Measurements from ENCODE around the gene SLC19A1. TPM values are rescaled to one million over a fixed set of nuclear protein-coding genes. Genes with fewer than 3 reads are reported as not detected.

SLC19A1 gene
- total RNA-seq, 2 donors from 2014 or later, result 23.3 to 110 TPM

GRCh38 chr21:45464309-45464708, 77.9 kb downstream of the SLC19A1 start:
- Mint-ChIP-seq H3K27ac (no peak overlapping the region), H3K27me3 (peaks cover 13 to 17% of the 10 kb centered on the region in 2 donors), H3K9me3 (no peaks in the 10 kb centered on the region), H3K36me3 (no peaks in the 10 kb centered on the region), H3K4me3 (no peak overlapping the region), H3K4me1 (ENCODE audit: low read depth in 2 of 2) (peaks cover 0 to 2% of the 10 kb centered on the region in 2 donors)
- DNase-seq (ENCODE audit: low spot score) (no peak), ATAC-seq (no peak)

GRCh38 chr21:45463871-45464270, 78.4 kb downstream of the SLC19A1 start:
- DNase-seq (ENCODE audit: low spot score) (no peak), ATAC-seq (no peak)
- Mint-ChIP-seq H3K27ac (no peak overlapping the region), H3K27me3 (peaks cover 13 to 17% of the 10 kb centered on the region in 2 donors), H3K9me3 (no peaks in the 10 kb centered on the region), H3K36me3 (no peaks in the 10 kb centered on the region), H3K4me3 (no peak overlapping the region), H3K4me1 (ENCODE audit: low read depth in 2 of 2) (peaks cover 0 to 2% of the 10 kb centered on the region in 2 donors)

DNA sequence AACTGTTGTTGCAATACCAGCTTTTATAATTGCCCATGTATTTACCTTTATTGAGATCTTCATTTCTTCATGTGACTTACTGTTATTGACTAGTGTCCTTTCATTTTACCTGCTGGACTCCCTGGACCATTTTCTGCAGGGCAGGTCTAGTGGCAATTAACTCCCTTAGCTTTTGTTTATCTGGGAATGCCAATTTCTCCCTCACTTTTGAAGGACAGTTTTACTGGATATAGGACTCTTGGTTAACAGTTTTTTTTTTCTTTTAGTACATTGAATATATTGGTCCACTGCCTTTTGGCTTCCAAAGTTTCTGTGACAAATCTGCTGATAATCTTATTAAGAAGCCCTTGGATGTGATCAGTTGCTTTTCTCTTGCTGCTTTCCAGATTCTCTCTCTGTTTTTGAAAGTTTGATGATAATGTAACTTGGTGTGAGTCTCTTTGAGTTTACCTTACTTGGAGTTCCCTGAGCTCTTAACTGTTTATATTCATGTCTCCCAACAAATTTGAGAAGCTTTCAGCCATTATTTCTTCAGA, 80.4 kb downstream of the SLC19A1 start:
- no peak overlapping the region for H3K27ac Mint-ChIP-seq
- no peaks in the 10 kb centered on the region for H3K9me3 Mint-ChIP-seq
- peaks cover 13 to 17% of the 10 kb centered on the region in 2 donors for H3K27me3 Mint-ChIP-seq
- no peaks in the 10 kb centered on the region for H3K36me3 Mint-ChIP-seq
- ATAC-seq (no peak), DNase-seq (ENCODE audit: low spot score) (no peak)
- H3K4me3 Mint-ChIP-seq, result no peak overlapping the region
- peaks cover 0 to 2% of the 10 kb centered on the region in 2 donors for H3K4me1 Mint-ChIP-seq (ENCODE audit: low read depth in 2 of 2)

- no peaks in the 10 kb centered on the region for H3K9me3 Mint-ChIP-seq
- H3K36me3 Mint-ChIP-seq, result no peaks in the 10 kb centered on the region
- peaks cover 13 to 17% of the 10 kb centered on the region in 2 donors for H3K27me3 Mint-ChIP-seq
- H3K27ac Mint-ChIP-seq, result no peak overlapping the region
- peak; percentile 12 for DNase-seq (ENCODE audit: low spot score)
- no peak for ATAC-seq
- H3K4me1 Mint-ChIP-seq (ENCODE audit: low read depth in 2 of 2), result peaks cover 0 to 2% of the 10 kb centered on the region in 2 donors
- no peak overlapping the region for H3K4me3 Mint-ChIP-seq
Measured at GRCh38 chr21:45461369-45461750, 80.9 kb downstream of the SLC19A1 start.

- H3K4me1 Mint-ChIP-seq (ENCODE audit: low read depth in 2 of 2), result peaks cover 0 to 2% of the 10 kb centered on the region in 2 donors
- H3K4me3 Mint-ChIP-seq, result no peak overlapping the region
- no peaks in the 10 kb centered on the region for H3K9me3 Mint-ChIP-seq
- H3K36me3 Mint-ChIP-seq, result no peaks in the 10 kb centered on the region
- no peak overlapping the region for H3K27ac Mint-ChIP-seq
- no peak for ATAC-seq
- H3K27me3 Mint-ChIP-seq, result peaks cover 13 to 17% of the 10 kb centered on the region in 2 donors
- DNase-seq (ENCODE audit: low spot score), result no peak
Measured at GRCh38 chr21:45460611-45461368, 81.5 kb downstream of the SLC19A1 start.

DNA sequence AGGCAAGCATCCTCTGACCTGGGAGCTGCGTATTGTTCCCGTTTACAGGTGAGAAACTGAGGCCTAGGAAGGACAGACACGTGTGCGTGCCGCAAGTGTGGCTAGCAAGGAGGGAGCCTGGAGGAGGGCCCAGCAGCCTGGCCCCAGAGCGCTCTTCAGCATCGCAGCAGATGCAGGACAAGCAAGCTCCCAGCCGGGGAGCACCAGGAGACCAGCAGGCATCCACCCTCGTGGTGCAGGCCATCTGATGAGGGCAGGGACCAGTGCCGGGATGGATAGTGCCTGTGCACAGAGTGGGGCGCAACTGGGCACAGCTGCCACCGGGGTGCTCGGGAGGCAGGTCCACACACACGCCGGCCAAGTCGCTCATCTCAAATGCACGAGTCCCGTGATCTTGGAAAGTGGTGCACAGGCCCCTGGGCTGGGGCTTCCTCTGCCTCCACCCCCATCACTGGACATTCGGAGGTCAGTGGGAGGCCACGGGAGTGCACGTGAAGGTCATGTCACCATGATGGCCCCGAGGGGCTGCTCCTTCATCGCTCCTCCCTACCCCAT, 82.2 kb downstream of the SLC19A1 start:
- H3K9me3 Mint-ChIP-seq, result no peaks in the 10 kb centered on the region
- no peak for ATAC-seq
- no peaks in the 10 kb centered on the region for H3K36me3 Mint-ChIP-seq
- peaks cover 9 to 15% of the 10 kb centered on the region in 2 donors for H3K27me3 Mint-ChIP-seq
- H3K4me1 Mint-ChIP-seq (ENCODE audit: low read depth in 2 of 2), result no peaks in the 10 kb centered on the region
- H3K27ac Mint-ChIP-seq, result no peak overlapping the region
- peak; percentile 60 for DNase-seq (ENCODE audit: low spot score)
- H3K4me3 Mint-ChIP-seq, result no peak overlapping the region

- Mint-ChIP-seq H3K36me3 (no peaks in the 10 kb centered on the region), H3K9me3 (no peaks in the 10 kb centered on the region)
- peak in 1 of 2 donors; percentile 25 for ATAC-seq
Measured at GRCh38 chr21:45459171-45460010, 82.8 kb downstream of the SLC19A1 start.

DNA sequence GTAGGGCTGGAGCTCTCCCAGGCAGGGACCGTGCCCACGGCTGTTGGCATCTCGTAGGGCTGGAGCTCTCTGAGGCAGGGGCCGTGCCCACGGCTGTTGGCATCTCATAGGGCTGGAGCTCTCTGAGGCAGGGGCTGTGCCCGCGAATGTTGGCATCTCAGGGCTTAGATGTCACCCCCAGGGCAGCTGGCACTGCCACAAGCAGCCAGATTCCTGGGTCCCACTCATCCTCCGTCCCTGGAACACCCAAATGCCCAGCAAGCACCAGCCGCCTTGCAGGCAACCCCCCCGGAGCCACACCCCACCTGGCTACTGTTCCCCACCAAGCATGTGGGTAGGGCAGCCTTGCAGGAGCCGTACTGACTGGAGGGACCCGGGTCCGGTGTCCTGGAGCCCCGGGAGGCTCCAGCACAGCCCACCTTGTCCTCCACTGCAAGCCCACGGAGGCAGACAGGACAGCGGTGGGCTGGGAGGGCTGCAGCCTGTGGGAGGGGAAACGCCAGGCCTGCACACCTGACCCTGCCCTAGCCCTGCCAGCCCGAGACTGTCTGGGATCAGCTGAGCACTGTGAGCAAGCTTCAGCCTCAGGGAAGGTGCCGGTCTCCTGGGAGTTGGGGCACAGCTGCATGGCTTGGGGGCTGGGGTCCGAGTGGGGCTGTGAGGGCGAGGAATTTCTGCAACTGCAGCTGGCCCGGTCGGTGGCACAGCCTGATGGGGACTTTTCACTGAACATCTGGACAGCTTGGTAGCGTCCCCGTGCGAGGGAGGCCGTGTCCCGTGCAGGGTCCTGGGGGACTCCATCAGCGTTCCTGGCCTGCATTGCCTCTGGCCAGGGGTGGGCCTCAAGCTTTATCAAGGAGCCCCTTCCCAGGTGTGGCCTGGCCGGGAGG, 83.7 kb downstream of the SLC19A1 start:
- Mint-ChIP-seq H3K27ac (no peak overlapping the region), H3K4me3 (no peak overlapping the region), H3K36me3 (no peaks in the 10 kb centered on the region), H3K4me1 (ENCODE audit: low read depth in 2 of 2) (no peaks in the 10 kb centered on the region), H3K27me3 (peaks cover 3 to 9% of the 10 kb centered on the region in 2 donors), H3K9me3 (no peaks in the 10 kb centered on the region)
- ATAC-seq (no peak), DNase-seq (ENCODE audit: low spot score) (no peak)

More at GRCh38 chr21:45459171-45460010, 82.8 kb downstream of the SLC19A1 start:
- peaks cover 3 to 9% of the 10 kb centered on the region in 2 donors for H3K27me3 Mint-ChIP-seq
- DNase-seq (ENCODE audit: low spot score), result peak; percentile 34
- no peak overlapping the region for H3K4me3 Mint-ChIP-seq
- H3K4me1 Mint-ChIP-seq (ENCODE audit: low read depth in 2 of 2), result no peaks in the 10 kb centered on the region
- no peak overlapping the region for H3K27ac Mint-ChIP-seq

DNA sequence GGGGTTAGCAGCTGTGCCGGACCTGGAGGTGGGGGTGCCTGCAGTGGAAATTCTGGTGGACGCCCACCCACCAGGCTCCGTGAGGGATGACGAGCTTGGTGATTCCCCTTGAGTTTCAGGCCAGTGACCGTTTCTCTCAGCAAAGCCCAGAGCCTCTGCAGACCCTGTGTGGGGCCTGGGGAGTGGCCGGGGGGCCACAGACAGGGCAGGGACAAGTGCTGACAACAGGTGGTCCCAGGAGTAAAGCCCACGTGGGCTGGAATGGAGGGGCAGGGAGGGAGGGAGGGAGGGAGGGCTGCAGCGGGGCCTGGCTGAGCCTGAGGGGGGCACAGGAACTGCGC, 84.4 kb downstream of the SLC19A1 start:
- no peak for ATAC-seq

DNA sequence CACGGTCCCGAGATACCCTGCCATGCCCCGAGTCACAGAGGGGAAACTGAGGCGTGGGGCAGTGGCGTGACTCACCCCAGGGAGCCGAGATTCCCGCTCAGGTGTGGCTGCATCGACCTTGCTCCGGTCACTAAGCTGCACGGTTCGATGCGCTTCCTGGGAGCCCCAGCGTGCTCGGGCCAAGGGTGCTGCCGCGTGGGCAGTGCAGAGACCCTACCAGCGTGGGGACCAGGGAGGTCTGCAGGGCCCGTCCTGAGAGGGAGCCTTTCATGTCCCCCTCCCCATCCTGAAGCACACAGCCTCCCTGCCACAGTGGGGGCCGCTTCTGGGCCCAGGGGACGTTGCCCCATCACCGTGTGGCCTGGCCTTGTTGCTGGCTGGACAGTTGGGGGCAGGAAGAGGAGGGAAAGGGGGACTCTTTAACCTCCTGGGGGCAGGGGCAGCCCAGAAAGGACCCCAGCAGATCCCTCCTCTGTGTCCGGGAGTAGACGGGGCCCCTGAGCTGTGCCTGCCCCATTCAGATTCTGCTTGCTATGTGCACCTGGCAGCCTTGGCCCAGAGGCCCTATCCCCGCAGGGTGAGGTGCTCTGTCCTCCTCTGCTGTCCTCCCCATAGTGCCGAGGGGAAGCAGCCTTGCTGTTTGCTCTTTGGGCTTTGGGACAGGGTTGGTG, 84.9 kb downstream of the SLC19A1 start:
- H3K9me3 Mint-ChIP-seq, result peaks cover 4% of the 10 kb centered on the region
- ATAC-seq, result no peak
- no peak for DNase-seq (ENCODE audit: low spot score)
- H3K27me3 Mint-ChIP-seq, result peaks cover 3 to 4% of the 10 kb centered on the region in 2 donors
- no peak overlapping the region for H3K4me3 Mint-ChIP-seq
- H3K4me1 Mint-ChIP-seq (ENCODE audit: low read depth in 2 of 2), result peaks cover 0 to 5% of the 10 kb centered on the region in 2 donors
- no peaks in the 10 kb centered on the region for H3K36me3 Mint-ChIP-seq
- H3K27ac Mint-ChIP-seq, result no peak overlapping the region

More for the DNA sequence above, 84.4 kb downstream of the SLC19A1 start:
- Mint-ChIP-seq H3K36me3 (no peaks in the 10 kb centered on the region), H3K9me3 (peaks cover 4% of the 10 kb centered on the region), H3K4me3 (no peak overlapping the region), H3K27me3 (peaks cover 5 to 8% of the 10 kb centered on the region in 2 donors), H3K27ac (no peak overlapping the region), H3K4me1 (ENCODE audit: low read depth in 2 of 2) (peaks cover 0 to 5% of the 10 kb centered on the region in 2 donors)
- no peak for DNase-seq (ENCODE audit: low spot score)

GRCh38 chr21:45456584-45457160, 85.6 kb downstream of the SLC19A1 start:
- Mint-ChIP-seq H3K9me3 (peaks cover 4% of the 10 kb centered on the region), H3K4me3 (no peak overlapping the region), H3K4me1 (ENCODE audit: low read depth in 2 of 2) (peaks cover 0 to 5% of the 10 kb centered on the region in 2 donors), H3K27ac (no peak overlapping the region), H3K27me3 (peaks cover 0 to 2% of the 10 kb centered on the region in 2 donors), H3K36me3 (no peaks in the 10 kb centered on the region)
- ATAC-seq (no peak), DNase-seq (ENCODE audit: low spot score) (no peak)

All from natural killer cell treated with Interleukin-12 subunit alpha and Interleukin-12 subunit beta and Interleukin-15 and Interleukin-18, amount 100 ng/mL, for 72 hours (primary cell).